MM.1S (cell line): ENCODE results near the gene TBX20.

Experiments used
- DNase-seq: peaks from one replicate; pipeline ENCODE4 v3.0.0-alpha.2; 2015
- H2AFZ ChIP-seq: fragments of 300-600 bp; sonication (generic); 2 replicates; pipeline ENCODE4 v1.6.0; 2016; ENCODE audit warnings: antibody characterized with exemption, low read length
- H3F3A ChIP-seq: fragments of 300-600 bp; sonication (generic); 2 replicates; pipeline ENCODE4 v1.6.1; 2016; ENCODE audit warnings: mild to moderate bottlenecking, antibody characterized with exemption, low read length, moderate library complexity, mixed read lengths; ENCODE audit not compliant: insufficient read depth
- H3K27ac ChIP-seq: fragments of 300-600 bp; sonication (generic); 2 replicates; pipeline ENCODE4 v1.5.1; 2016; ENCODE audit warnings: mild to moderate bottlenecking, low read length
- H3K27me3 ChIP-seq: fragments of 300-600 bp; sonication (generic); replicated peaks from 2 replicates; pipeline ENCODE4 v1.6.0; 2016; ENCODE audit warnings: low read length; ENCODE audit not compliant: insufficient read depth
- H3K36me3 ChIP-seq: fragments of 300-600 bp; sonication (generic); replicated peaks from 2 replicates; pipeline ENCODE4 v1.6.1; 2016; ENCODE audit warnings: mild to moderate bottlenecking, low read length, mixed read lengths; ENCODE audit not compliant: insufficient read depth
- H3K4me1 ChIP-seq: fragments of 300-600 bp; sonication (generic); 2 replicates; pipeline ENCODE4 v1.6.1; 2016; ENCODE audit warnings: low read length, mixed read lengths
- H3K4me2 ChIP-seq: fragments of 300-600 bp; sonication (generic); 2 replicates; pipeline ENCODE4 v1.6.0; 2016; ENCODE audit warnings: low read depth, low read length
- H3K4me3 ChIP-seq: fragments of 300-600 bp; sonication (generic); 2 replicates; pipeline ENCODE4 v1.5.1; 2016; ENCODE audit warnings: low read length, mixed read lengths
- H3K79me2 ChIP-seq: fragments of 300-600 bp; sonication (generic); 2 replicates; pipeline ENCODE4 v1.6.1; 2016; ENCODE audit warnings: mixed run types, low read length, mixed read lengths
- H3K9ac ChIP-seq: fragments of 300-600 bp; sonication (generic); 2 replicates; pipeline ENCODE4 v1.6.1; 2016; ENCODE audit warnings: low read length, mixed read lengths
- H3K9me2 ChIP-seq: fragments of 300-600 bp; sonication (generic); replicated peaks from 2 replicates; pipeline ENCODE4 v1.6.1; 2016; ENCODE audit warnings: mild to moderate bottlenecking, low read length, mixed read lengths; ENCODE audit not compliant: insufficient read depth
- H3K9me3 ChIP-seq: fragments of 300-600 bp; sonication (generic); replicated peaks from 2 replicates; pipeline ENCODE4 v1.6.1; 2016; ENCODE audit warnings: mild to moderate bottlenecking, low read length, mixed read lengths; ENCODE audit not compliant: insufficient read depth
- H4K20me1 ChIP-seq: fragments of 300-600 bp; sonication (generic); 2 replicates; pipeline ENCODE4 v1.6.1; 2016; ENCODE audit warnings: mild to moderate bottlenecking, low read length, moderate library complexity, mixed read lengths; ENCODE audit not compliant: insufficient read depth
- CTCF ChIP-seq: fragments of 300-600 bp; sonication (generic); IDR thresholded peaks from 2 replicates; pipeline ENCODE4 v1.5.1; 2016; ENCODE audit warnings: antibody characterized with exemption, low read length, mixed read lengths
- EZH2 ChIP-seq: fragments of 300-600 bp; sonication (generic); optimal IDR thresholded peaks from 2 replicates; pipeline ENCODE3; 2017; ENCODE audit warnings: low read depth, mild to moderate bottlenecking, antibody characterized with exemption, low read length, mixed read lengths
- EZH2phosphoT487 ChIP-seq: fragments of 300-600 bp; sonication (generic); IDR thresholded peaks from 2 replicates; pipeline ENCODE4 v1.6.1; 2018; ENCODE audit warnings: antibody characterized with exemption, low read length

The TBX20 gene

GRCh38 chr7:35249537-35249907 lies 4.4 kb downstream of the TBX20 start:
- Histone ChIP-seq H3K4me1 (no peaks in the 10 kb centered on the region), H3K27me3 (no peaks in the 10 kb centered on the region), H3K9ac (no peak overlapping the region), H3K27ac (no peak overlapping the region), H3K4me3 (no peak overlapping the region), H3K36me3 (no peaks in the 10 kb centered on the region), H3K79me2 (no peaks in the 10 kb centered on the region), H3K4me2 (no peak overlapping the region), H3K9me2 (no peaks in the 10 kb centered on the region), H3K9me3 (no peaks in the 10 kb centered on the region), H3F3A (no peaks in the 10 kb centered on the region), H4K20me1 (no peaks in the 10 kb centered on the region), H2AFZ (no peak overlapping the region)
- no peak for DNase-seq
- TF ChIP-seq CTCF = no peak
- TF ChIP-seq EZH2phosphoT487 = no peak
- TF ChIP-seq EZH2 = no peak

GRCh38 chr7:35248576-35249536 lies 5.0 kb downstream of the TBX20 start:
- H3K27ac ChIP-seq = no peak overlapping the region
- H3K79me2 ChIP-seq = no peaks in the 10 kb centered on the region
- H3K4me1 ChIP-seq = no peaks in the 10 kb centered on the region
- H3K4me3 ChIP-seq = no peak overlapping the region
- TF ChIP-seq EZH2 (no peak), EZH2phosphoT487 (no peak), CTCF (no peak)
- H3K27me3 ChIP-seq = no peaks in the 10 kb centered on the region
- DNase-seq = no peak
- no peaks in the 10 kb centered on the region for H3F3A ChIP-seq
- no peak overlapping the region for H3K4me2 ChIP-seq
- no peak overlapping the region for H2AFZ ChIP-seq
- H3K9ac ChIP-seq = no peak overlapping the region
- H3K36me3 ChIP-seq = no peaks in the 10 kb centered on the region
- H4K20me1 ChIP-seq = no peaks in the 10 kb centered on the region
- H3K9me3 ChIP-seq = no peaks in the 10 kb centered on the region
- H3K9me2 ChIP-seq = no peaks in the 10 kb centered on the region

- H3K9me2 ChIP-seq = no peaks in the 10 kb centered on the region
- H3F3A ChIP-seq = no peaks in the 10 kb centered on the region
- H3K9ac ChIP-seq = no peak overlapping the region
- H3K4me3 ChIP-seq = no peak overlapping the region
- H3K36me3 ChIP-seq = no peaks in the 10 kb centered on the region
- no peaks in the 10 kb centered on the region for H4K20me1 ChIP-seq
- no peaks in the 10 kb centered on the region for H3K79me2 ChIP-seq
- TF ChIP-seq EZH2phosphoT487 (no peak), CTCF (no peak), EZH2 (no peak)
- H3K9me3 ChIP-seq = no peaks in the 10 kb centered on the region
- no peak overlapping the region for H2AFZ ChIP-seq
- no peak for DNase-seq
- H3K4me2 ChIP-seq = no peak overlapping the region
- H3K4me1 ChIP-seq = no peaks in the 10 kb centered on the region
- no peaks in the 10 kb centered on the region for H3K27me3 ChIP-seq
- no peak overlapping the region for H3K27ac ChIP-seq
Observed at GRCh38 chr7:35246819-35247218, 7.1 kb downstream of the TBX20 start.
